ENCODE data around the gene SGMS1.
"Not testable (repeated sequence)": the region's sequence is repeated elsewhere in the genome, so short reads cannot be mapped to it uniquely, and the experiment has no call there.

SGMS1 gene

DNA sequence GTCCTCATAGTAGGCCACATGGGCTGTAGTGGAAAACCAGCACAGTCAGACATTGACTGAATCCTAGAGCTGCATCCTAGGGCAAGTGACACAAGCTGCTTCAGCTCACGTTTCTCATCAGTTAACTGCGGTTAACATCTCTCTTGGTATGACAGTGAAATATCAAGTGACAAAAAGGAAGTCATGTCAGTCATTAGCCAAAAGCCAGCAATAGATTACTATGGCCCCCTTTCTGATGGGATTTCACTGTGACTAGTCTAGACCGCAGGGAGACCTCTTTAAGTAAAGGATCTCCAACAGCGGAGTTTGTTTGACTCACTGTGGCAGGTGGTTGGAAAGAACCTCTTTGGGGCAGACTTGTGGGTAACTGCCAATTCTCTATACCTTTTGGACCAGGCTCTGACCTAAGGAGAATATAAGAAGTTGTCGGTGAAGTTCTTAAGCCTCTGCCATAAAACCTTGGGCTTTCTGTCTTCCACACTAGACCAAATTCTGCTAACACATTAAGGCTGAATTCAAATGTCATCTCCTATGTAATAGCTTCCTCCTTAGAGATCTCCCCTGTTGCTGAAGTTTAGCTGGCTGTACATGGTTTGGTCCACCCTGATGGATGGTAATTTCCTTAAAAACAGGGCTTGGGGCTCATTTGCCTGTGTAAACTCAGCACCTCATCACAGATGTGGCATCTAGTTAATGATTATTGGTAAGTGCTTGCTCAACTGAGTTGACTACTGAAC is 115.3 kb downstream of the SGMS1 start:
- peak; percentile 58 for DNase-seq (ENCODE audit: low spot score)

DNA sequence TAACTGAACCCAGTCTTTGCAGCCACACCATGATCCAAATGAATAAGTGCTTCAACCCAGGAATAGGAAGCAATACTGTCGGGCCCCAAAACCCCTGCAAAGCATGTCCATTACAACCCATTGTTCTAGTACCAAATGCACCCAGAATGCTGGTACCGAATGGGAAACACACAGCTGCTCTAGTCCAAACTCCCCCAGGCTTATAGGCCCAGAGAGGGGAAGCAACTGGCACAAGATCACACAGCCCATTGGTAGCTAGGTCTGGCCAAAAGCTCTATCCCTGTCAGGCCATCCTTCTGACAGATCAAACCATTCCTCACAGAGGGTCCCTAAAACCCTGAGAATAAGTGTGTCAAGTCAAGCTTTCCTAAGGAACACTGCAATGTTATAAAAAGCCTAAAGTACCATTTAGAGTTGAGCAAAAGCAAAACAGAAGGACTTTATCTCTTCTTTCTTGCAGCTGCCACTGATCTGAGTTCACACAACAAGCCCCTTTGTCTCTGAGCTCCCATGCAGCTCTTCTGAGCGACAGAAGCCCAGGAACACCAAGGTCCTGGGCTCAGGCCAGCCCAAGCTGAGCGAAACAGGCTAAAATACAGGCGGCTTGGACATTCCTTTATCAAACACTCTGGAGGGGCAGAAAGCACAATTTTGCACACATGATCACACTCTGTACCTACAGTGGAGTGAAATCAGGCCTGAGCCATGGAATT is 116.7 kb downstream of the SGMS1 start:
- no peak for DNase-seq (ENCODE audit: low spot score)

DNA sequence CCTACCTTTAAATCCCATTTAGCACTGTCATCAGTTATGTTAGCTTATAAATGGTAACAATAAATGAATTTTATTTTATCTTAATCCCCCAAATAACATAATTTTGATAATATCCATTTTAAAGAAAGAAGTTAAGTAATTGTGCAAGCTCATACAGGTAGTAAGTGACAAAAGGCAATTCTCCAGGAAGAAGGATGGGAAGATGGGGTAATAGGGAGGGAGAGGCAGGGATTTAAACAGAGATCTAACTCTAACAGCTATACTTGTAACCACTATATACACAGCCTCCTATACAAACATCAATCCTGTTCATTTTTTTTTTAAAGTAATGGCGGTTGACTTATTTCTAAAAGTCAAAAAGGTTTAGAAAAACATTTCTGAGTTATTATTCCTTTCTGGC is 119.4 kb downstream of the SGMS1 start:
- DNase-seq (ENCODE audit: low spot score) = no peak

DNA sequence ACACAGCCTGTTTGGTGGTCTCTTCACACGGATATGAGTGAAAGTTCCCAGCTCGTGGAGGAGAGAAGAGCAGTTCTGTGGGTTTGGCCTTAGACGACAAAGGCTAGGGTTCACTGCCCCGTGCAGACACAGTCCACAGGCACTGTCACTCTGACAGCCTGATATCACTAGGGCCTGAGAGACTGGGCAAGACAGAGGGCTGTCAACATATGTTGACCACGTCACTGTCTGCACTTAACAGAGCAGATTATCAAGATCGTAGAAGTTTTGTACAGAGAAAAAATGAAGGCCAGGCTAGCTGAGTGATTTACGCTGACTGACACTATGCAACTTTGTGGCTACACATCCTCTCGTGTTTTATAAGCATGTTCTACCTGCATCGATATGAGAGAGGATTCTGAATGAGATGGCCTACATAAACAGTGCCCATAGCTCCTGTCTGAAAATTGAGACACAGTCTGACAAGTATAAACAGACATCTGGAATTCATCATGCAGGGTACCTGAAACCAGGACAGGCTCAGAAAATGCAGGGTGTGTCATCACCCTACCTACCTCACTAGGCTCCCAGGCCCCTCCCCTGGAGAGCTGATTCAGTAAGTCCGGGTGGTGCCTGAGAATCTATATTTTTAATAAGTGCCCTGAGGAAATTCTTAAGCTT is 120.0 kb downstream of the SGMS1 start:
- DNase-seq (ENCODE audit: low spot score) = no peak

- not testable (repeated sequence) for DNase-seq (ENCODE audit: low spot score)
Measured at GRCh38 chr10:50503156-50503555, 120.6 kb downstream of the SGMS1 start.

GRCh38 chr10:50501924-50502452 is 121.8 kb downstream of the SGMS1 start:
- DNase-seq (ENCODE audit: low spot score) = no peak

DNA sequence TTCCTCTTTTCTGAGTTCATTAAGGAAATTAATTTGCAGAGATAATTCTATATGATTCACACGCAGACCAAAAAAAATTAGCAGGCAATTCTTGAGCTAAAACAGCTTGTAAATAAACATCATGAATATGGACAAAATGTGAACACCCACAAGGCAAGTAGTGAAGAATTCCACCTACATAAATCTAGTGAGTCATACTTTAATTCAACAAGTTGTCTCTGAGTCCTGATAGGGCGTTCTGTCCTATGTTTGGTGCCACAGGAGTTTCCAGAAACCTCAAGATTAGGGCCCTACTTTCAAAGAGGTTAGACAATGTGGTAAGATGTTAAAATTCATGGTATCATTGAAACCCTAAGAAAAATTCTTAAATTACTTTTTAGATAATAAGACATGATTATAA is 122.3 kb downstream of the SGMS1 start:
- DNase-seq (ENCODE audit: low spot score) = no peak

- DNase-seq (ENCODE audit: low spot score) = no peak
Measured at GRCh38 chr10:50498465-50498864, 125.3 kb downstream of the SGMS1 start.

GRCh38 chr10:50497758-50498157 is 126.0 kb downstream of the SGMS1 start:
- DNase-seq (ENCODE audit: low spot score) = no peak

DNA sequence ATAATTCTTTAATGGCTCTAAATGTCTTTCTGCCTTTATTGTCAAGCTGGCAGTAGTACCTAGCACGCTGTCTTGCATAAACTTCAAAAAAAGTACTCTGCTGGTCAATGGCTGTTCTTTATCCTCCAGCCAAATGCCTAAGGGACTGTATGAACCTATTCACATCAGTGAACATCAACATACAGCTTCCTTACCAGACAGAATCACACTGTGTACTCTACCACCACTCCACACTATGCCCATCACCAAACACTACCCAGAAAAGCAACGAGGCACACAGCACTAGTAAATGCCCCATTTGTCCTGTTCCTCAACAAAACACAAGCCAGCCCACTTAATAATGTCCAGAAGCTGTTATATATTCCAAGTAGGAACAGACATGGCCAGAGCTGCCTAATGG is 127.5 kb downstream of the SGMS1 start:
- DNase-seq (ENCODE audit: low spot score) = no peak

DNA sequence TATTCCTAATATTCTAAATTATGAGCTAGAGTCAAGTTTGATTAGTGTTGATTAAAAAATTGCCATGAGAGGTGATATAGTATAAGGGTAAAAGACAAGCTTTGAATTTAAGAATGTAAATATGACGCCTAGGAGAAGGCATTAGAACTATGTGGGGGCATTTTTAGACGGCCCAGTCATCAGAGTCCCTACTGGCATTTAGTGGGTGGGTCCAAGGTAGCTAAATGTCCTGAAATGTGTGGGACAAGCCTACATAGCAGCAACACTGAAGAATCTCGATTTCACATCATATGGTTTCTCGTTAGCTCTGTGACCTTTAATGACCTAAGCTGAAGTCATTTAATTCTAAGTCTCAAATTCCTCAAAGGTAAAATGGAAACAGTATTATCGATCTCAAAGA is 133.5 kb downstream of the SGMS1 start:
- DNase-seq (ENCODE audit: low spot score) = no peak

DNA sequence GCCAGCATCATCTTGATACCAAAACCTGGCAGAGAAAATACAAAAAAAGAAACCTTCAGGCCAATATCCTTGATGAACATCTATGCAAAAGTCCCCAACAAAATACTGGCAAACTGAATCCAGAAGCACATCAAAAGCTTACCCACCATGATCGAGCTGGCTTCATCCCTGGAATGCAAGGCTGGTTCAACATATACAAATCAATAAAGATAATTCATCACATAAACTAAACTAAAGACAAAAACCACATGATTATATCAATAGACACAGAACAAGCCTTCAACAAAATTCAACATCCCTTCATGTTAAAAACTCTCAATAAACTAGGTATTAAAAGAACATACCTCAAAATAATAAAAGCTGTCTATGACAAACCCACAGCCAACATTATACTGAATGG is 139.2 kb downstream of the SGMS1 start:
- not testable (repeated sequence) for DNase-seq (ENCODE audit: low spot score)

GRCh38 chr10:50480054-50481007 is 143.4 kb downstream of the SGMS1 start:
- no peak for DNase-seq (ENCODE audit: low spot score)

DNA sequence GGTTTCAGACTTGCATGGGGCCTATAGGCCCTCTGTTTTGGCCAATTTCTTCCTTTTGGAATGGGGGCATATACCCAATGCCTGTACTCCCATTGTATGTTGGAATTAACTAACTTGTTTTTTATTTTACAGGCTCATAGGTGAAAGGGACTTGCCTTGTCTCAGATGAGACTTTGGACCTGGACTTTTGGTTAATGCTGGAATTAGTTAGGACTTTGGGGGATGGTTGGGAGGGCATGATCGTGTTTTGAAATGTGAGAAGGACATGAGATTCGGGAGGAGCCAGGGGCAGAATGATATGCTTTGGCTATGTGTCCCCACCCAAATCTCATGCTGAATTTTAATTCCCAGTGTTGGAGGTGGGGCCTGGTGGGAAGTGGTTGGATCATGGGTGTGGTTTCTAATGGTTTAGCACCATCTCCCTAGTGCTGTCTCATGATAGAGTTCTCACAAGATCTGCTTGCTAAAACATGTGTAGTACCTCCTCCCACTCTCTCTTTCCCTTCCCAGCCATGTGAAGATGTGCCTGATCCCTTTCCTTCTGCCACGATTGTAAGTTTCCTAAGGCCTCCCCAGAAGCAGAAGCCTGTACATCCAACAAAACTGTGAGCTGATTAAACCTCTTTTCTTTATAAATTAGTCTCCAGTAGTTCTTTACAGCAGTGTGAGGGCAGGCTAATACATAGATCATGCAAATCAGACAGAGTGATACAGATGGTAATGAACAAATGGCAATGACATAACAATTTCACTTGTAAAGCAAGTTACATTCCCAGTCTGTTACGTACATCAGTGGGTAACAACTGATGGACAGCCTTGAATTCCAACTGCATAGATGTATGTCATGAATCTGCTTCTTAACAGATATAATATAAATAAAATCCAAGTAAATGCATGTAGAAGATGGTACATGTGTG is 146.2 kb downstream of the SGMS1 start:
- DNase-seq (ENCODE audit: low spot score) = no peak

DNA sequence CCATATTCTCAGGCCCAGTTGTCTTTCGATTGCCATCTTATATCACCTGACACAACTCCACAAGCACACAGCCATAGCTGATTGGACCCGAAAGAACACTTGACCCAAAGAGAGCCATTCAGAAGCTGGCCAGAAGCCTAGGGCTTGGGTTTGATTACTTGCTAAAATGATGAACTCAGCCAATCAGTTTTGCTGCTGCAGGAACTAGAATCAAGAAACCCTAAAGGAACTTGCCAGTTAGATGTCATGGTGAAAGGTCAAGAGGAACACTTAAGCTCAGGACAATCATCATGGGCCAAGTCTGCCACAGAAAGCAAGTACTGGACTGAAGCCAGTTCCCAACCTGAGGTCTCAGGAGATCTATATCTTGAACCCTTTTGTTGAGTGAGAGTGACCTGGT is 150.0 kb downstream of the SGMS1 start:
- no peak for DNase-seq (ENCODE audit: low spot score)

DNA sequence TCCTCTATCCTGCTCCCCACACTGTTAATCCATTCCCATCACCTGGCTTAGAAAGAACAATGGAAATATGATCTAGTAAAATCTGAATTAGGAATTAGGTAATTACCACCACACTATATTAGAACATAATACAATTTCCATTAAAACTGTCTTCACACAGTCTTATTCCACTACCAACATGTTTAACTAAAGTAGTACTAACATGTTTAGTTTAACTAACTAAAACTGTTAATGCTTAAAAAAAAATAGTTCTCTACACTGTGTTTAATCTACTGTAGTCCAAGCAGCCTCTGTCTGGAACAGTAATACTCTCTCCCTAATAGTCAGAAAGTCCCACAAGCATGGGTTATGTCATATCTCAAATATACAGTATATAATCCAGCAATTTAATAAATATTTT is 150.8 kb downstream of the SGMS1 start:
- no peak for DNase-seq (ENCODE audit: low spot score)

DNA sequence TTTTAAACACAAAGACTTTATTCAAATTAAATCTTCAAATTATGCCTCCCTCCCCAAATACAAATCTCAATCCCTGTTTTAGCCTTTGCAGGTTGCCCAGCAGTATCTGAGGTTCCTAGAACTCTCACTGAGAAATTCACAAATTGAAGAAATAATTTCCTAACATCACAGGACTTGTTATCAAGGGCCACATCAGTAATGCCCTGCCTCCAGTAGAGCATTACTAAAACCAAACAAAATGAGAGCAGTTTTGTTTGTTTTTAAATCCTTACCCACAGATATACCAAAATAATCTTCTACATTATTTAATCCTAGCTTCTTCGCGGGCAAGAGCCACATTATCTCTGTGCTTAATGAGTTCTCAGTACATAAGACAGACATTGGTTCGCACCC is 152.2 kb downstream of the SGMS1 start:
- no peak for DNase-seq (ENCODE audit: low spot score)

- no peak for DNase-seq (ENCODE audit: low spot score)
Measured at GRCh38 chr10:50470798-50471582, 152.8 kb downstream of the SGMS1 start.

GRCh38 chr10:50470345-50470744 is 153.4 kb downstream of the SGMS1 start:
- DNase-seq (ENCODE audit: low spot score) = no peak

DNA sequence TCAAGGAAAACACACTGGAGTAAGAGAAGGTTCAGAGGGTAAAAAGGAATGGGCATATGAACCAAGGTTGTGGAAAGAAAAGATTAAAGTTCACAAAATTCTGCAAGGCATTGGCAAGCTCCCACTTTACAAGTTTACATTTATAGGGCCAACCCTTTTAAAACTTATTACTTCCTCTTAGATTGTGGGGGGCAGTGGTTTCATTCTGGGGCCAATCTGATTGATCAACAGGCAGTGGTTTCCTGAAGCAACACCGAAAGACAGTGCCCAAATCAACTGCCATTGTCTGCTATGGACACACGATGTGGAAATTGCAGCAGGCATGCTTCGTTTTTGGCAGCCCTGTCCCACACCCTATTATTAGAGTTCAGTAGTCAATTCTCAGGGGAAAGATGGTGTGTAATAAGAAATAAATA is 154.0 kb downstream of the SGMS1 start:
- no peak for DNase-seq (ENCODE audit: low spot score)

All from CD4-positive, alpha-beta T cell treated with Interleukin-15 for 4 hours (primary cell).